Ramos (cell line): ENCODE data around the gene EXOC6B.
"Not testable (repeated sequence)": the region's sequence is repeated elsewhere in the genome, so short reads cannot be mapped to it uniquely, and the experiment has no call there.

Source experiments
- in situ Hi-C: fragments of 300-500 bp; cut with MboI; formaldehyde crosslinking; loops from one replicate; pipeline ENCODE4 v1.14.3; 2022; ENCODE audit warnings: low sequenced_read_pairs; ENCODE audit not compliant: unreplicated experiment

The EXOC6B gene

DNA sequence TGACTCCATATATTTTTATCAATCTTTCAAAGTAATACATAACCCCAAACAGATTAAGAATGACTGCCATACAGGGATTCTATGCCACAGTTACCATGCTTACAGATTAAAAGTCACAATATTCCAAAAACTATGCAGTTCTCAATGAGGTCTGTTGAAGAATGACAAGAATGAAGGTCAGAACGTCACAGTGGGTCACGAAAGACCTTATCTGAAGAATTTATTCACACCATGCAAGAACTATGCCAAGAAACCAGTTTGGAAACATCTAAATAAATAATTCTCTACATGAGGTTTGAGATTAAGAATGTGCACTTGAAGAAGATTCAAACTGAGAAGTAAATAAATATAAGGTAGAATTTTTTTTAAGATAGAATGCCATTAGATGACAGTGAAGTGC lies 253.3 kb downstream of the EXOC6B start:
- in situ Hi-C loops, result no loop called here

GRCh38 chr2:72570413-72570812 lies 255.4 kb downstream of the EXOC6B start:
- in situ Hi-C loops, result no loop called here

- in situ Hi-C loops, result no loop called here
These were observed 263.2 kb downstream of the EXOC6B start for GRCh38 chr2:72562451-72563153.

- in situ Hi-C loops, result no loop called here
These were observed 264.1 kb downstream of the EXOC6B start for GRCh38 chr2:72561621-72562318.

DNA sequence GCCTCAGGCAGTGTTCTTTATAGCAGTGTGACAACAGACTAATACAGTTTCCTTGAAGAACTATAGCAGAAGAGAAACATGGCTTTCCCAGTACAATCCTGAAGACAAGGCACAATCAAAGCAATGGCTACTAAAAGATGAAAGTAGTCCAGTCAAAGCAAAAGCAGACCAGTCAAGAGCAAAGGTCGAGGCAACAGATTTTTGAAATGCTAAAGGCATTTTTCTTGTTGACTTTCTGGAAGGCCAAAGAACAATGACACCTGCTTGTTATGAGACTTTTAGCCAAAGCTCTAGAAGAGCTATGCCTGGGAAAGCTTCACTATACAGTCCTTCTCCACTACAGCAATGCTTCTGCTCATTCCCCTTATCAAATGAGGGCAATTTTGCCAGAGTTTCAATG lies 269.9 kb downstream of the EXOC6B start:
- in situ Hi-C loops, result no loop called here

- in situ Hi-C loops, result not testable (repeated sequence)
These were observed 270.5 kb downstream of the EXOC6B start for GRCh38 chr2:72555363-72555762.

DNA sequence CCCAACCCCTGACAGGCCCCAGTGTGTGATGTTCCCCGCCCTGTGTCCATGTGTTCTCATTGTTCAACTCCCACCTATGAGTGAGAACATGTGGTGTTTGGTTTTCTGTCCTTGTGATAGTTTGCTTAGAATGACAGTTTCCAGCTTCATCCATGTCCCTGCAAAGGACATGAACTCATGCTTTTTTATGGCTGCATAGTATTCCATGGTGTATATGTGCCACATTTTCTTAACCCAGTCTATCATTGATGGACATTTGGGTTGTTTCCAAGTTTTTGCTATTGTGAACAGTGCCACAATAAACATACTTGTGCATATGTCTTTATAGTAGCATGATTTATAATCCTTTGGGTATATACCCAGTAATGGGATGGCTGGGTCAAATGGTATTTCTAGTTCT lies 270.9 kb downstream of the EXOC6B start:
- in situ Hi-C loops, result not testable (repeated sequence)

DNA sequence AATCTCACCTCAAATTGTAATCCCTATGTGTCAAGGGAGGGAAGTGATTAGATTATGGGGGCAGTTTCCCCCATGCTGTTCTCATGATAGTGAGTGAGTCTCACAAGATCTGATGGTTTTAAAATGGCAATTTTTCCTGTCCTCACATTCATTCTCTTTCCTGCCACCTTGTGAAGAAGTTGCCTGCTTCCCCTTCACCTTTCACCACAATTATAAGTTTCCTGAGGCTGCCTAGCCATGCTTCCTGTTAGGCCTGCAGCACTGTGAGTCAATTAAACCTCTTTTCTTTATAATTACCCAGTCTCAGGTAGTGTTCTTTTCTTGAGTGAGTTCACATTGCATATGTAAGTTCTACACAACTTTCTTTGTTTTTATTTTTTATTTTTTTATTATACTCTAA lies 271.5 kb downstream of the EXOC6B start:
- in situ Hi-C loops, result no loop called here

DNA sequence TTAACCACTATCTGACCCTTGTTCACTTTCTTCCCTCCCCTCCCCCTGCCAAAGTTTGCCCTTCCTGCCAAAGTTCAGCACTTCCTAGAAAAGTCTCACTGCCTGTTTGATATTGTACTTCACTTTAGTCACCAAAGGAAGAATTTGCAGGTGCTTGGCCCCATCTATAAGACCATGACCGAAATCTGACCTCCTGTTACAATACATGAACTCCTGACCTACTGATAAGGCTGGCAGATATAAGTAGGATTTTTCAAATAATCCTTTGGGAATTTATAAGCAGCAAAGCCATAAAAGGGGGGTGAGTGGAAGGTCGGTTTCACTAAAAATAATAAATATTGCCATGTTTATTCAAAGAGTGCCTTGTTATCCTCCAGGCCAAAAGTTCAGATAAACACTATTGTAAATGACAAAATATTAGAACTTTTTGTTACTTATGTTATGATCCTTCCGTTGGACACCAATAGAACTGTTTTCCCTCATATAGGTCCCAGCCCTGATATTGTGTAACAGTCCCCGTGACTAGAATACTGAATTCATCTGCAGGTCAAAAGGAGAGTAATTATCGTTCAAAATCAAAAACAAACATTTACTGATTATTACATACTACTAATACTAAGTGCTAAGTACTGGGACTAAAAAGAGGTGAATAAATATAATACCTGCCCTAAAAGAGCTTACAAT lies 277.6 kb downstream of the EXOC6B start:
- in situ Hi-C loops, result no loop called here

DNA sequence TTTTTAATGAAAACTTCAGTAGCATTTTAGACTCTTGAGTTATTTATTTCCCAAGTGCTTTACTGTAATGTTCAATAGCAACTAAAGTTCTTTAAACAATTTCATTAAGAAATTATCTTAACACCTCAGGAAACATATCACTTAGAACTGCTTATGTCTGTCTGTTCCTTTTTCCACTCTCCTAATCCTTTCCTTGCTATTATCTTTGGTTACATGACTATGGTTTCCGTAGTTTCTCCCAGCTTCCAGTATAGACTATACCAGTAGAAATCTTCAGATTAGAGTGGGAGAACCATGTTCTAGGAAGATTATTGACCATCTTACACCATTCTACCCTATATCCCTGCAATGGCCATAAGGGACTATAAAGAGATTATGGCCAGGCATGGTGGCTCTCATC lies 280.0 kb downstream of the EXOC6B start:
- in situ Hi-C loops, result no loop called here

- in situ Hi-C loops, result no loop called here
These were observed 281.3 kb downstream of the EXOC6B start for GRCh38 chr2:72544554-72544953.

GRCh38 chr2:72543497-72544216 lies 282.2 kb downstream of the EXOC6B start:
- in situ Hi-C loops, result no loop called here

GRCh38 chr2:72539071-72539552 lies 286.7 kb downstream of the EXOC6B start:
- in situ Hi-C loops, result no loop called here

GRCh38 chr2:72538486-72538885 lies 287.3 kb downstream of the EXOC6B start:
- in situ Hi-C loops, result no loop called here

- in situ Hi-C loops, result not testable (repeated sequence)
These were observed 290.2 kb downstream of the EXOC6B start for GRCh38 chr2:72535586-72535985.

GRCh38 chr2:72533765-72534164 lies 292.1 kb downstream of the EXOC6B start:
- in situ Hi-C loops, result no loop called here

- in situ Hi-C loops, result no loop called here
These were observed 298.4 kb downstream of the EXOC6B start for GRCh38 chr2:72527424-72527823.

GRCh38 chr2:72526623-72527022 lies 299.2 kb downstream of the EXOC6B start:
- in situ Hi-C loops, result no loop called here

DNA sequence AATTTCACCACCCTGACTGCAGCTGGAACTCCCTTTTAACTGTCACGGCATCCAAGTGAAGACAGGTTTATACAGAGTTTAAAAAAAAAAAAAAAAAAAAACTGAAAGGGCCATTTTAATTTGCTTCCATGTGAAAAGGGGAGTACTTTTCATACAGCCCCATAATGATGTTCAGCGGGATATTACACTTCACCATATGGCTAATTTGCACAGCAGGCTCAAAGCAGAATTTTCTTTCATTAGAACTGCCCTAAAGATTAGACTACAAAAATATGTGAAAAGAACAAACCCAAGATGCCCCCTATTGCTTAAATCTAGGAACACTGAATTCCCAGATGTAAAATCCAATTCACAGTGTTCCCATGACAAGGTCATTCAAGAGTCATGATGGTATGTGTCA lies 301.8 kb downstream of the EXOC6B start:
- in situ Hi-C loops, result no loop called here

- in situ Hi-C loops, result no loop called here
These were observed 310.1 kb downstream of the EXOC6B start for GRCh38 chr2:72515696-72516095.

DNA sequence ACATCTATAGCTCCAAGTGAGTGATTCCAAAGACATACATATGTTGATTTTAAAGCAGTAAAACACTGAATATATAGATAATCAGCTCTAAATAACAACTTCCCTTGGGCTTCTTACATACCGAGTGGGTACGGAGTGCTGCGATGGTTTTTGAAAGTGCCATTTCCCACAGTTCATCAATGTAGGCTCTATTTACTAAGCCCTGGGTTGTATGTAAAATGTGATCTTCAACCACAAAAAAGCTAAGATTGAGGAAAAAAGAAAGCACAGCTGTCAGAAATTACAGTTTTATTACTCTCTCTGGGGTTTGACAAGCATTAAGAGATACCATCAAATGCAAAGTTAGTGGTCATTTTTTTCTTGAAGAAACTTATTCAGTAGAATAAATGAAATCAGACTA lies 312.8 kb downstream of the EXOC6B start:
- in situ Hi-C loops, result no loop called here
